Osteocyte (in vitro differentiated cells): ENCODE measurements around the gene SPTBN1. TPM values are rescaled to one million over a fixed set of nuclear protein-coding genes. Genes with fewer than 3 reads are reported as not detected.

Experiments used
- DNase-seq: peaks from one replicate; pipeline ENCODE4 v3.0.0; 2021; ENCODE audit warnings: mixed read lengths; ENCODE audit not compliant: unreplicated experiment; ENCODE audit errors: extremely low spot score
- H3K27ac Mint-ChIP-seq: one replicate; pipeline ENCODE4 v1.8.0; 2021; ENCODE audit warnings: mild to moderate bottlenecking, mixed read lengths; ENCODE audit not compliant: unreplicated experiment
- H3K27me3 Mint-ChIP-seq: one replicate; pipeline ENCODE4 v1.8.0; 2021; ENCODE audit warnings: mixed read lengths; ENCODE audit not compliant: unreplicated experiment
- H3K36me3 Mint-ChIP-seq: one replicate; pipeline ENCODE4 v1.8.0; 2021; ENCODE audit warnings: mixed read lengths; ENCODE audit not compliant: unreplicated experiment
- H3K4me1 Mint-ChIP-seq: one replicate; pipeline ENCODE4 v1.8.0; 2021; ENCODE audit warnings: mixed read lengths; ENCODE audit not compliant: unreplicated experiment
- H3K4me3 Mint-ChIP-seq: one replicate; pipeline ENCODE4 v1.8.0; 2021; ENCODE audit warnings: mild to moderate bottlenecking, moderate library complexity, mixed read lengths; ENCODE audit not compliant: unreplicated experiment
- H3K9me3 Mint-ChIP-seq: one replicate; pipeline ENCODE4 v1.8.0; 2021; ENCODE audit warnings: mixed read lengths; ENCODE audit not compliant: unreplicated experiment
- total RNA-seq: library from RNA; stranded (reverse); gene quantifications from 2 replicates; pipeline ENCODE4 v1.2.1, GENCODE V29; 2021
- TF ChIP-seq, protein P1 (sequence below): fragments of 200-600 bp; sonication (generic); IDR thresholded peaks from 2 replicates; pipeline ENCODE4 v1.5.0; 2021; ENCODE audit warnings: antibody characterized with exemption, mild to moderate bottlenecking, moderate library complexity

Gene SPTBN1
- total RNA-seq, 1 donor from 2014 or later: 248 TPM

DNA sequence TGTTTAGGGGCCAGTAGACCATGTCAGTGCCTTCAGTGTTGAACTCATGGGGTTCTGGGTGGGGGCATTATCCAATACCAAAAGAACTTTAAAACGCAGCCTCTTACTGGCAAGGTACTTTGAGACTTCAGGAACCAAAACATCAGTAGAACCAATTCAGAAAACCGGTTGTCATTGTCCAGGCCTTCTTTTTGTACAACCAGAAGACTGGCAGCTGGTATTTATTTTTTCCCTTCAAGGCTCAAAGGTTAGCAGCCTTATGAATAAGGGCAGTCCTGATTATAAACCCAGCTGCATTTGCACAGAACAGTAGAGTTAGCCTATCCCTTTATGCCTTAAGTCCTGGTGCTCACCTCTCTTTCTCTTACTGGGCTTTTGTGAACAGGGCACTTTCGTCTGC is 153.5 kb downstream of the SPTBN1 start:
- no peak overlapping the region for H3K4me3 Mint-ChIP-seq
- peaks cover 65% of the 10 kb centered on the region for H3K4me1 Mint-ChIP-seq
- peaks cover 6% of the 10 kb centered on the region for H3K36me3 Mint-ChIP-seq
- peaks cover 6% of the 10 kb centered on the region for H3K9me3 Mint-ChIP-seq
- H3K27me3 Mint-ChIP-seq: no peaks in the 10 kb centered on the region
- no peak overlapping the region for H3K27ac Mint-ChIP-seq
- no peak for DNase-seq
- TF ChIP-seq, protein P1, sequence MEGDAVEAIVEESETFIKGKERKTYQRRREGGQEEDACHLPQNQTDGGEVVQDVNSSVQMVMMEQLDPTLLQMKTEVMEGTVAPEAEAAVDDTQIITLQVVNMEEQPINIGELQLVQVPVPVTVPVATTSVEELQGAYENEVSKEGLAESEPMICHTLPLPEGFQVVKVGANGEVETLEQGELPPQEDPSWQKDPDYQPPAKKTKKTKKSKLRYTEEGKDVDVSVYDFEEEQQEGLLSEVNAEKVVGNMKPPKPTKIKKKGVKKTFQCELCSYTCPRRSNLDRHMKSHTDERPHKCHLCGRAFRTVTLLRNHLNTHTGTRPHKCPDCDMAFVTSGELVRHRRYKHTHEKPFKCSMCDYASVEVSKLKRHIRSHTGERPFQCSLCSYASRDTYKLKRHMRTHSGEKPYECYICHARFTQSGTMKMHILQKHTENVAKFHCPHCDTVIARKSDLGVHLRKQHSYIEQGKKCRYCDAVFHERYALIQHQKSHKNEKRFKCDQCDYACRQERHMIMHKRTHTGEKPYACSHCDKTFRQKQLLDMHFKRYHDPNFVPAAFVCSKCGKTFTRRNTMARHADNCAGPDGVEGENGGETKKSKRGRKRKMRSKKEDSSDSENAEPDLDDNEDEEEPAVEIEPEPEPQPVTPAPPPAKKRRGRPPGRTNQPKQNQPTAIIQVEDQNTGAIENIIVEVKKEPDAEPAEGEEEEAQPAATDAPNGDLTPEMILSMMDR: no peak

DNA sequence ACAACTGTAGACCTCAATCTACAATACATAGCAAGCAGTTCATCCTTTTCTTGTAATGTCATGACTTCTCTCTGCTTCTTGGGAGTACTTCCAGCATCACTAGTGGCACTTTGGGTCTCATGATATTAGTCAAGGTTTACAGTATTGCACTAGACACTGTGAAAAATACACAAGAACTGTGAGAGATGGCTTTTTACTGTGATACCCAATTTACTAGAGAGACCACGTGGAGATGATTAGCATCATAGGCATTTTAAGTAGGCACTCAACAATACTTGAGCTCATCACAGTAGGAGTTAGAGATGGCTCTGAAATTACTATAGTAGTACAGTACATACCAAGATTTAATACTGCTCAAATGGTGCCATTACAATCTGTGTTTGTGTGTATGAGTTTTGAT is 154.6 kb downstream of the SPTBN1 start:
- peaks cover 59% of the 10 kb centered on the region for H3K4me1 Mint-ChIP-seq
- H3K27me3 Mint-ChIP-seq: no peaks in the 10 kb centered on the region
- H3K4me3 Mint-ChIP-seq: no peak overlapping the region
- H3K9me3 Mint-ChIP-seq: peaks cover 6% of the 10 kb centered on the region
- H3K27ac Mint-ChIP-seq: no peak overlapping the region
- DNase-seq: no peak
- TF ChIP-seq, protein P1: no peak
- peaks cover 9% of the 10 kb centered on the region for H3K36me3 Mint-ChIP-seq

DNA sequence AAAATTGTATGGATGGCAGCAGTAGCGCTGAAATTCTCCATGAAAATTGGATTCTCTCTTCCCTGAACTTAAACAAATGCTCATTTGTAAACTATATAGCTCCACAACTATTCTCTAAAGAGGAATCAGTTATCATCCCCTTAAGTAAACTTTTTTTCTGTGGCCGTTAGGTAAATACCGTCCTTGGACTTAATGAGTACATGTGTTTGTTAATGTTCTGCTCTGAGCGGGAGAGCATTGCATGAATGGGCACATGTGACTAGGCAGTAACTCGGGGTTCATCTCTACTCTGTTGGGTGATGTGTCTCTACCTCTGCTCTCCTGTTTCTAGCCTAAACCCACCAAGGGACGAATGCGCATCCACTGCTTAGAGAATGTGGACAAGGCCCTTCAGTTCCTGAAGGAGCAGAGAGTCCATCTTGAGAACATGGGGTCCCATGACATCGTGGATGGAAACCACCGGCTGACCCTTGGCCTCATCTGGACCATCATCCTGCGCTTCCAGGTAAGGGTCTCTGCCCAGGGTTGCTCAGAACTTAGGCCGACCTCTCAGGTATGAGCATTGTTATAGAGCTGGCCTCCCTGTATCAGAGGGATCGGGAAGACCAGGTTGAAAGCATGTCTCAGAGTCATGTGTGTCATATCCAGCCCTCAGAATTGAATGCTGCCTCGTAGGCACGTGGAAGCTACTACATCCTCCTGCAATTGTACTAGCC is 155.9 kb downstream of the SPTBN1 start:
- Mint-ChIP-seq H3K27me3 (no peaks in the 10 kb centered on the region), H3K4me3 (no peak overlapping the region), H3K36me3 (peaks cover 19% of the 10 kb centered on the region), H3K27ac (peak overlapping the region; percentile 42), H3K9me3 (peaks cover 6% of the 10 kb centered on the region), H3K4me1 (peaks cover 46% of the 10 kb centered on the region)
- DNase-seq: no peak
- TF ChIP-seq, protein P1: no peak

DNA sequence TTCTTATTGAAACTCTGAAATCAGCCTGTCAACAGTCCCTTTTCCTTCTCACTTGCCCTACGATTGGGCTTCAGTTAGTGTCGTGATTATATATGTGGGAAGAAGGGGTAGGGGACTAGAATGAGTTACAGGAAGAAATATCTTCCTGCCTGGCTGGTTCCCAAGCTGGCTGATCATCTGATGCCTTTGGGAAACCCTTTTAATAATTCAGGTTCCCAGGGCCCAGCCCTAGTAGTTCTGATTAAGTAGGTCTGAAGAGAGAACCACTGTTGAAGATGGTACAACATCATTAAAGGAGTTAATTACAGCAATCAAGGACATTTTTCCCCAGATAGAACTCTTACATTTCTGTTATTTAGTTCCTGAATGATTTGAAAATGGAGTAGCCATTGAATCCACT is 157.3 kb downstream of the SPTBN1 start:
- peaks cover 46% of the 10 kb centered on the region for H3K4me1 Mint-ChIP-seq
- peak overlapping the region; percentile 88 for H3K27ac Mint-ChIP-seq
- H3K36me3 Mint-ChIP-seq: peaks cover 32% of the 10 kb centered on the region
- H3K27me3 Mint-ChIP-seq: no peaks in the 10 kb centered on the region
- peaks cover 6% of the 10 kb centered on the region for H3K9me3 Mint-ChIP-seq
- no peak for DNase-seq
- H3K4me3 Mint-ChIP-seq: no peak overlapping the region
- TF ChIP-seq, protein P1: no peak

DNA sequence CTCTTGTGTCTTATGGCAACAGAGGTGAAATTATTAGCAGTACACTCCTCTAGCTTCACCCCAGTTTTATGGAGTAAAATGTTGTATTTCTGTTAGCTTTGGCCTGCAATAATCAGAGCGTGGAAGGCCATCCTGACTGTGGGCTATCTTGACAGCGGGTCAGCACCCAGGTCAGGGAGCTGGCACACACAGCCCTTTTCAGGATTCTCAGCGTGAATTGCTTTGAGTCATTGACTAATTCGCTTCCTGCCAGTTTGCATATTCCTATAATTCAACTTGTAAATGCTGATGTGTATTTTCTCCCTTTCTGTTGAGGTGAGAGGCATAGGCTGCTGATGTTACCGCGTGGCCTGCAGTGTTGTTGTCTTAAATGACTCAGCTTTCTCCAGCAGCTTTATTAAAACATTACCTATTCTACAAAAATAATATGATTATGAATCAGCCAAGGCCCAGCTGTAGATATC is 157.7 kb downstream of the SPTBN1 start:
- DNase-seq: no peak
- H3K4me1 Mint-ChIP-seq: peaks cover 49% of the 10 kb centered on the region
- H3K4me3 Mint-ChIP-seq: no peak overlapping the region
- TF ChIP-seq, protein P1: no peak
- peaks cover 6% of the 10 kb centered on the region for H3K9me3 Mint-ChIP-seq
- peak overlapping the region; percentile 88 for H3K27ac Mint-ChIP-seq
- H3K36me3 Mint-ChIP-seq: peaks cover 32% of the 10 kb centered on the region
- no peaks in the 10 kb centered on the region for H3K27me3 Mint-ChIP-seq
